WI38 (cell line): ENCODE results near the gene SLAMF8.

Experiments used
- H3K4me3 ChIP-seq: 2 replicates; pipeline ENCODE4 v1.5.1; 2011; ENCODE audit warnings: low read depth, mild to moderate bottlenecking, control low read depth, low read length
- TF ChIP-seq, protein P1 (sequence below): IDR thresholded peaks from 2 replicates; pipeline ENCODE4 v1.5.1; 2012; ENCODE audit warnings: low read depth, mild to moderate bottlenecking, control low read depth, low read length

Gene SLAMF8

DNA sequence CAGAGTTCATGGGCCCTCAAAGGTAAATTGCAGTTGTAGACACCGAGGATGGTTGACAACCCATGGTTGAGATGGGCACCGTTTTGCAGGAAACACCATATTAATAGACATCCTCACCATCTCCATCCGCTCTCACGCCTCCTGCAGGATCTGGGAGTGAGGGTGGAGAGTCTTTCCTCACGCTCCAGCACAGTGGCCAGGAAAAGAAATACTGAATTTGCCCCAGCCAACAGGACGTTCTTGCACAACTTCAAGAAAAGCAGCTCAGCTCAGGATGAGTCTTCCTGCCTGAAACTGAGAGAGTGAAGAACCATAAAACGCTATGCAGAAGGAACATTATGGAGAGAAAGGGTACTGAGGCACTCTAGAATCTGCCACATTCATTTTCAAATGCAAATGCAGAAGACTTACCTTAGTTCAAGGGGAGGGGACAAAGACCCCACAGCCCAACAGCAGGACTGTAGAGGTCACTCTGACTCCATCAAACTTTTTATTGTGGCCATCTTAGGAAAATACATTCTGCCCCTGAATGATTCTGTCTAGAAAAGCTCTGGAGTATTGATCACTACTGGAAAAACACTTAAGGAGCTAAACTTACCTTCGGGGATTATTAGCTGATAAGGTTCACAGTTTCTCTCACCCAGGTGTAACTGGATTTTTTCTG lies 9.3 kb downstream of the SLAMF8 start:
- no peak overlapping the region for H3K4me3 ChIP-seq
- TF ChIP-seq, protein P1, sequence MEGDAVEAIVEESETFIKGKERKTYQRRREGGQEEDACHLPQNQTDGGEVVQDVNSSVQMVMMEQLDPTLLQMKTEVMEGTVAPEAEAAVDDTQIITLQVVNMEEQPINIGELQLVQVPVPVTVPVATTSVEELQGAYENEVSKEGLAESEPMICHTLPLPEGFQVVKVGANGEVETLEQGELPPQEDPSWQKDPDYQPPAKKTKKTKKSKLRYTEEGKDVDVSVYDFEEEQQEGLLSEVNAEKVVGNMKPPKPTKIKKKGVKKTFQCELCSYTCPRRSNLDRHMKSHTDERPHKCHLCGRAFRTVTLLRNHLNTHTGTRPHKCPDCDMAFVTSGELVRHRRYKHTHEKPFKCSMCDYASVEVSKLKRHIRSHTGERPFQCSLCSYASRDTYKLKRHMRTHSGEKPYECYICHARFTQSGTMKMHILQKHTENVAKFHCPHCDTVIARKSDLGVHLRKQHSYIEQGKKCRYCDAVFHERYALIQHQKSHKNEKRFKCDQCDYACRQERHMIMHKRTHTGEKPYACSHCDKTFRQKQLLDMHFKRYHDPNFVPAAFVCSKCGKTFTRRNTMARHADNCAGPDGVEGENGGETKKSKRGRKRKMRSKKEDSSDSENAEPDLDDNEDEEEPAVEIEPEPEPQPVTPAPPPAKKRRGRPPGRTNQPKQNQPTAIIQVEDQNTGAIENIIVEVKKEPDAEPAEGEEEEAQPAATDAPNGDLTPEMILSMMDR = no peak

DNA sequence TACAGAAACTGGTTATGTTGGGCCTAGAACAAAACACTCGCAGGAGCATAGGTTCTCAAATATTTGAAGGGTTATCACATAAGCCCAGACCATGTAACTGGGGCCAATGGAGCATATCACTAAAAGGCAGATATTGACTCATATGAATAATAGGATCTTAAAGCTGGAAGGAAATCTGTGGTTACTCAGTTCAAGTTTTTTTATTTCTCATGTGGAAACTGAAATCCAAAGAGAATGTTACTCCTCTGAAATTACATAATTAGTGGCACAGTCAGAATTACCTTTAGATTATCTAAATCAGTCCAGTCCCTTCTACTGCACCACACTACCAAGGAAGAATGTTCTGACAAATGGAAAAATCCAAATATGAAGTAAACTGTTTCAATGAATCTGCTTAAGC lies 12.0 kb downstream of the SLAMF8 start:
- TF ChIP-seq, protein P1 = no peak
- H3K4me3 ChIP-seq = no peak overlapping the region

DNA sequence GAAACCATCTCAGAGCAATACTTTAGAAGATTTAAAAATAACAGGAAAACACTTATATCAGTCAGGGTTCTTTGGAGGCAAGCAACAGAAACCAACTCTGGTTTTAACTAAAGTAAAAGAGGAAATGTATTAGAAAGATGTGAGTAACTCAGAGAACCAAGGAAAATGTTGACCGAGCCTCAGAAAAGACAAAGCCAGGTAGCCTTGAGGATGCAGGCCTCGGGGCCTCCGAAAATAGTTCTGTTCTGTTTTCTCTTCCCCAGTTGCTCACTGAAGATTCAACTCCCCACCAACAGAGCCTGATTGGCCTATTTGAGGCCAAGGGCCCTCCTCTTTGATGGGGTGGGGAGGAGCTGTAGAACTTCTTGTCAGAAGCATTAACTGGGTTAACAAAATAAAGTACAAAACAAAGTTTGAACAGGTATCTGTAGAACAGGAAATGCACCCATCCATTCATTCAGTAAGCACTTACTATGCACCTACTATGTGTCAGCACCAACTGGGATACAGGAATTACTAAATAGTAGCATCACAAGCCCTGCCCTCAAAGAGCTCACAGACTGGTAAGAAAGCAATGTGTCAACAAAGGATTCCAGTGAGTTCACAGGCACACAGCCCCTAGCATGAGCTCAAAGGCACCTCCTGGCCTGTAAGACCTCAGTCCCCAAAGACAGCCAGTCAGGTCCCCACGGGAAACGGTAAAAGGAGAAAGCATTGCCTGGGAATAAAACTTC lies 12.6 kb downstream of the SLAMF8 start:
- TF ChIP-seq, protein P1 = no peak

DNA sequence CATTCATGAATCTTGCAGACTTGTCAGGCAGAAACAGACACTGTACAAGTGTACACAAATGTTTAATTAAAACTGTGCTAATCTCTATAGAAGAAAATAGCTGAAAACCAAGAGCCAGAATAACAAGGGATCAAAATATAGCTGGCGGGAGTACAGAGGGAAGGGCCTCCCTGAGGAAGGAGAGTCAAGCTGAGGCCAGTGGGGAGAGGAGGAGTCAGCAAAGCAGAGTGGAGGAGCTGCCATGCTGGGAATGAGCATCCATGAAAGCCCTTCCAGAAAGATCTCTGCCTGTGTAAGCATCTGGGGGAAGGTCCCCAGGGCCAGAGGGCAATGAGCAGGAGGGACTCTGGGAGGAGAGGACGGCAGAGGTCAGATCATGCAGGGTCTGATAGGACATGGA lies 15.1 kb downstream of the SLAMF8 start:
- H3K4me3 ChIP-seq = no peak overlapping the region
- TF ChIP-seq, protein P1 = no peak

More for the DNA sequence above, 12.6 kb downstream of the SLAMF8 start:
- H3K4me3 ChIP-seq = no peak overlapping the region

DNA sequence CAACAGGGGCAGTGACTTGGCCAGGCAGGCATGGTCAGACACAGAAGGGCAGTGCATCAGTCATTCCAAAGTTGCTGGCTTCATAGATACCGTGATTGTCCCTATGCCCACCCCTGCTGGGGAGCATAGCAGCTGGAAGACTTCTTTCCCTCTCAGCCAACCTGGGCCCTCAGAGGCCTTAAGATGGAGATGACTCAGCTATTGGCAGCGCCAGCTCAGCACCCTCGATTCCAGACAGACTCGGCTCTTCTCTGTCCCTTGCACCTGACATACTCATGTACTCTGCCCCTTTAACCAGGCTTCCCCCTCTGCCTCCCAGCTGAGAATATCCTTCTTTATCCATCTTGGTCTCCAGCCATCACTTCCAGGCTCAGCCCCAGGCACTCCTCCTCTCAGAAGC lies 16.8 kb downstream of the SLAMF8 start:
- TF ChIP-seq, protein P1 = no peak
- H3K4me3 ChIP-seq = no peak overlapping the region

DNA sequence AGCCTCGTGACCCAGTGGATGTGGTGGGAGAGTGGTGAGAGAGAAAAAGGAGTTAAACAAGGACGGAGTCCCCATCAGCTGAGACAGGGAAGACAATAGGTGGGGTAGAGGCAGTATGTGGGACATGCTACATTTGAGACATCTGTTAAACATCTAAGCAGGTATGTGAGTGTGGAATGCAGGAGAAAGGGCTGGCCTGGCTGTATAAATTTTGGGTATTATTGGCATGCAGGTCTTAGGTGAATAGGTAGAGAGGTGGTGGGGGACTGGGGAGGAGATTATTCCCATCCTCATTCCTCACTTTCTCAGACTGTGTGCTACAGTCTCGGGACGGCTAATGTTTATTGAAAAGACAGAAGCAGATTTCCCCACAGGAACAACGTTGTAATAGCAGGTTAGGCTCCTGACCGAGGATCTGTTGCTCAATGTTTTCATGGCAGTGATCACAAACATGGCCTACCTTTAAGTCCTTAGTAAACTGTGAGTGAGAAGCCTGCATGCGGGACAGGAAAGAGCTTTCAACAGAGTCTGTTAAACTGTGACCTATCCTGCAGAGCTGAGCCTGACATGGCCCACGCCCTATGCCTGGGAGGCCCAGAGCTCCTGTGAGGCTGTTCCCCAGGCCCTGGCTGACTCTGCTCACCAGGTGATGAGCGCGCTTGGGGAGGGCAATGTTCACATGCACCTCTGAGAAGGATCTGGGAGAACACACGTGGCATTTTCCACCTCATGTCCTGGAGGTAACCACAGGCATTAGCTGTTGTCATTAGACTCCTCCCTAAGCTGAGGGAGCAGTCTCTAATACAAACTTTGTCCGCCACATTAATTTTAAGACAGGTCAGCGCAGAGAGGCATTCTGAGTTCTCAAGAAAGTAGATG lies 19.3 kb downstream of the SLAMF8 start:
- no peak overlapping the region for H3K4me3 ChIP-seq
- TF ChIP-seq, protein P1 = no peak
